NT2/D1 (cell line): ENCODE data around the gene CDK14.

ENCODE experiments used
- YY1 ChIP-seq: IDR thresholded peaks from 2 replicates; pipeline ENCODE4 v1.6.1; 2011; ENCODE audit not compliant: insufficient read length, insufficient read depth
- ZNF274 ChIP-seq: IDR thresholded peaks from 2 replicates; pipeline ENCODE4 v1.6.1; 2011; ENCODE audit warnings: mild to moderate bottlenecking, low read depth, low read length

DNA sequence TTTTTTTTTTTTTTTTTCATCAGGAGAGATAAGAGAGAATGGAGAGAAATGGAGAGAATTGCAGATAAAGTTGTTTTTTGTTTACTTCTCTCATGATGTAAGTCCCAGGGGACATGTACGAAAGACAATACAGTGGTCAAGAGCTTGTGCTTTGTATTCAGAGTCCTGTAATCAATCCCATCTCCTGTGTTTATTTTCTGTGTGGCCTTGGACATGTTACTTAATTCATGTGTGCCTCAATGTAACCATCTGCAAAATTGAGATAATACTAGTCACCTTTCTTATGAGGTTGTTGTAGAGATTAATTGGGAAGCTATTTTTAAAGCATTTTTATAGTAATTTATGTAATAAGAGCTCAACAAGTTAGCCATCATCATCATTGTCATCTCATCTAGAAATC is 117.5 kb downstream of the CDK14 start:
- TF ChIP-seq YY1 (no peak), ZNF274 (no peak)
